ENCODE data around the gene ZMIZ1. TPM values are rescaled to one million over a fixed set of nuclear protein-coding genes. Genes with fewer than 3 reads are reported as not detected.

Gene ZMIZ1
- polyA plus RNA-seq, 3 donors, result 3.3 to 64.6 (median 8.9) TPM

GRCh38 chr10:79321951-79322350 is 253.2 kb downstream of the ZMIZ1 start:
- H2AFZ ChIP-seq (ENCODE audit: insufficient read depth, low read depth, low read length, poor library complexity, severe bottlenecking), result no peak overlapping the region
- H3K27ac Mint-ChIP-seq, result peak overlapping the region; percentile 95 to 99 (median 98)
- H3K27me3 ChIP-seq (ENCODE audit: control insufficient read depth in 2 of 2, insufficient read depth in 2 of 2, low read length in 2 of 2), result peaks cover 0 to 12% of the 10 kb centered on the region in 2 donors
- no peaks in the 10 kb centered on the region for H3K36me3 ChIP-seq (replicated peaks in 1 of 2; ENCODE audit: control insufficient read depth in 1 of 2, insufficient read depth in 2 of 2, low read length in 2 of 2)
- peaks cover 72 to 76% of the 10 kb centered on the region in 2 donors for H3K4me1 ChIP-seq (ENCODE audit: control insufficient read depth in 1 of 2, insufficient read depth in 2 of 2, low read length in 2 of 2)
- no peak overlapping the region for H3K4me3 ChIP-seq (replicated peaks in 1 of 3; ENCODE audit: low read depth in 2 of 3, low read length in 3 of 3)
- no peak for DNase-seq
- H3K4me1 Mint-ChIP-seq, result peaks cover 73% of the 10 kb centered on the region
- H3K9me3 Mint-ChIP-seq, result peaks cover 0 to 6% (median 5%) of the 10 kb centered on the region in 7 donors
- H3K27ac ChIP-seq (ENCODE audit: low read depth in 1 of 2, low read length in 2 of 2), result peak overlapping the region in 1 of 2 donors; percentile 93
- no peak overlapping the region for H3K4me2 ChIP-seq (replicated peaks; ENCODE audit: extremely low read depth, low read length, poor library complexity, severe bottlenecking)
- H3K79me2 ChIP-seq (ENCODE audit: insufficient read depth, low read length), result no peaks in the 10 kb centered on the region
- H3K36me3 Mint-ChIP-seq, result peaks cover 12 to 25% of the 10 kb centered on the region in 2 donors
- H3K27me3 Mint-ChIP-seq (ENCODE audit: low read depth in 3 of 3), result peaks cover 14 to 29% (median 18%) of the 10 kb centered on the region in 3 donors
- H3K9me3 ChIP-seq (replicated peaks in 1 of 2; ENCODE audit: control insufficient read depth in 1 of 2, insufficient read depth in 1 of 2, low read length in 2 of 2), result no peaks in the 10 kb centered on the region
- H3K9ac ChIP-seq (ENCODE audit: insufficient read depth, low read length, poor library complexity, severe bottlenecking), result peak overlapping the region; percentile 62
- H3K4me3 Mint-ChIP-seq, result peak overlapping the region in 1 of 2 donors; percentile 56
- intact Hi-C loops (cut with micrococcal nuclease), result loop anchor here in 1 of 2 donors (1.0 kb wide), 1 partner anchor 28 kb away; no protein-coding TSS in a partner anchor
- no peak for TF ChIP-seq CTCF (IDR thresholded peaks at IDR 0.05)
- peaks cover 5% of the 10 kb centered on the region for H4K20me1 ChIP-seq (ENCODE audit: insufficient read depth, low read length)

GRCh38 chr10:79322616-79323543 is 254.1 kb downstream of the ZMIZ1 start:
- no peak for TF ChIP-seq CTCF (IDR thresholded peaks at IDR 0.05)
- Histone ChIP-seq H3K36me3 (replicated peaks in 1 of 2; ENCODE audit: control insufficient read depth in 1 of 2, insufficient read depth in 2 of 2, low read length in 2 of 2) (no peaks in the 10 kb centered on the region), H3K4me2 (replicated peaks; ENCODE audit: extremely low read depth, low read length, poor library complexity, severe bottlenecking) (peak overlapping the region; percentile 2), H2AFZ (ENCODE audit: insufficient read depth, low read depth, low read length, poor library complexity, severe bottlenecking) (no peak overlapping the region), H3K9me3 (replicated peaks in 1 of 2; ENCODE audit: control insufficient read depth in 1 of 2, insufficient read depth in 1 of 2, low read length in 2 of 2) (no peaks in the 10 kb centered on the region), H3K27me3 (ENCODE audit: control insufficient read depth in 2 of 2, insufficient read depth in 2 of 2, low read length in 2 of 2) (peaks cover 0 to 12% of the 10 kb centered on the region in 2 donors), H4K20me1 (ENCODE audit: insufficient read depth, low read length) (no peaks in the 10 kb centered on the region), H3K4me1 (ENCODE audit: control insufficient read depth in 1 of 2, insufficient read depth in 2 of 2, low read length in 2 of 2) (peaks cover 62 to 67% of the 10 kb centered on the region in 2 donors), H3K27ac (ENCODE audit: low read depth in 1 of 2, low read length in 2 of 2) (peak overlapping the region; percentile 85 to 93), H3K79me2 (ENCODE audit: insufficient read depth, low read length) (no peaks in the 10 kb centered on the region), H3K4me3 (replicated peaks in 1 of 3; ENCODE audit: low read depth in 2 of 3, low read length in 3 of 3) (no peak overlapping the region), H3K9ac (ENCODE audit: insufficient read depth, low read length, poor library complexity, severe bottlenecking) (peak overlapping the region; percentile 62)
- Mint-ChIP-seq H3K4me3 (peak overlapping the region in 1 of 2 donors; percentile 69), H3K36me3 (peaks cover 12 to 25% of the 10 kb centered on the region in 2 donors), H3K4me1 (peaks cover 64% of the 10 kb centered on the region), H3K9me3 (peaks cover 0 to 6% (median 5%) of the 10 kb centered on the region in 7 donors), H3K27me3 (ENCODE audit: low read depth in 3 of 3) (peaks cover 11 to 24% (median 18%) of the 10 kb centered on the region in 3 donors), H3K27ac (peak overlapping the region; percentile 95 to 99 (median 98))
- 22% methylated on average over 15 of the region's 15 CpGs for WGBS (ENCODE audit: insufficient coverage)
- intact Hi-C loops (cut with micrococcal nuclease), result no loop called here
- DNase-seq, result peak; percentile 81 to 91 (median 83)
